ENCODE measurements around the gene PREP. TPM values are rescaled to one million over a fixed set of nuclear protein-coding genes. Genes with fewer than 3 reads are reported as not detected.

Gene PREP
- total and polyA plus RNA-seq, 12 donors = 12.3 to 37.4 (median 26.8) TPM

DNA sequence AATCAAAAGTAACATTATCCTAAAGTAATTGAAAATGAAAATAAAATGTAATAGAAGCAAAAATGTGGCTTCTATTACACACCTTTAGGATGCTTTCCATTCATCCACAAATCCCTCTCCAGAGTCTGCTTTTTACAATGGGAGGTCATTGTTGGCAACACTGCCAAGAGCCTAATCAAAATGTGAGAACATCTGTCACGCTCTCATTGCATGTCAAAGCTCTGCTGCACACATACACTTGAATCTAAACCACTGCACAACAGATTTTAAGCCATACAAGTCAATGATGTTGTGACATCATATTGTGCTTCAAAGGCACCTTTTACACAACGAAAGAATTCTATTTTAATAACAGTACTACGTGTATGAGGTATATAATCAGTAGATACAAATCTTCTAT, 82.1 kb downstream of the PREP start:
- Histone ChIP-seq H3K4me3 (no peak overlapping the region), H3K4me1 (peaks cover 0 to 10% (median 0%) of the 10 kb centered on the region in 9 donors), H3K9me3 (no peaks in the 10 kb centered on the region), H3K27ac (no peak overlapping the region), H3K27me3 (no peaks in the 10 kb centered on the region), H3K36me3 (peaks cover 0 to 79% (median 3%) of the 10 kb centered on the region in 9 donors)
- TF ChIP-seq, protein P1, sequence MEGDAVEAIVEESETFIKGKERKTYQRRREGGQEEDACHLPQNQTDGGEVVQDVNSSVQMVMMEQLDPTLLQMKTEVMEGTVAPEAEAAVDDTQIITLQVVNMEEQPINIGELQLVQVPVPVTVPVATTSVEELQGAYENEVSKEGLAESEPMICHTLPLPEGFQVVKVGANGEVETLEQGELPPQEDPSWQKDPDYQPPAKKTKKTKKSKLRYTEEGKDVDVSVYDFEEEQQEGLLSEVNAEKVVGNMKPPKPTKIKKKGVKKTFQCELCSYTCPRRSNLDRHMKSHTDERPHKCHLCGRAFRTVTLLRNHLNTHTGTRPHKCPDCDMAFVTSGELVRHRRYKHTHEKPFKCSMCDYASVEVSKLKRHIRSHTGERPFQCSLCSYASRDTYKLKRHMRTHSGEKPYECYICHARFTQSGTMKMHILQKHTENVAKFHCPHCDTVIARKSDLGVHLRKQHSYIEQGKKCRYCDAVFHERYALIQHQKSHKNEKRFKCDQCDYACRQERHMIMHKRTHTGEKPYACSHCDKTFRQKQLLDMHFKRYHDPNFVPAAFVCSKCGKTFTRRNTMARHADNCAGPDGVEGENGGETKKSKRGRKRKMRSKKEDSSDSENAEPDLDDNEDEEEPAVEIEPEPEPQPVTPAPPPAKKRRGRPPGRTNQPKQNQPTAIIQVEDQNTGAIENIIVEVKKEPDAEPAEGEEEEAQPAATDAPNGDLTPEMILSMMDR (IDR thresholded peaks at IDR 0.05) = no peak
- WGBS, 2 donors = 55 to 66% methylated on average over 3 of the region's 3 CpGs
- DNase-seq = no peak
- intact Hi-C loops (cut with DNase I) = no loop called here
- ATAC-seq = peak in 2 of 8 donors; percentile 69 to 79

DNA sequence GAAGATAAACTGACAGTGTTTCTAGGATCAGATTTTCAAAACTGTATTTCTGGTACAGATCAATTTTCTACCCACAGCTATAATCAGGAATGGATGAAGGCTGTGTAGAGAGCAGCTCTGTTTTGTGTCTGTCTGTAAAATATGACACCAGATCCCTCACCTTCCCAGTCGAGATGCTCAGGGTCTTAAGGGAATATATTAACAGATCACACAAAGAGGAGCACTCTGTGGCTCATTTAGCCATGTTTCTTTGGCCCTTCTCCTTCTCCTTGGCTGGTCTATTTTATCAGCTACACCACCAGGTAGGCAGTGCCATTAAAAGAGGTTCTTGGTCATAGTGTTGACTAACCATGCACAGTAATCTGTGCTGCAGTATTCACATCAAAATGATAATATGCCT, 82.6 kb downstream of the PREP start:
- WGBS, 2 donors = 24 to 48% methylated on average over 1 of the region's 1 CpG
- Histone ChIP-seq H3K27me3 (no peaks in the 10 kb centered on the region), H3K36me3 (peaks cover 0 to 75% (median 3%) of the 10 kb centered on the region in 9 donors), H3K4me3 (no peak overlapping the region), H3K27ac (no peak overlapping the region), H3K4me1 (peaks cover 0 to 10% (median 0%) of the 10 kb centered on the region in 9 donors), H3K9me3 (no peaks in the 10 kb centered on the region)
- TF ChIP-seq, protein P1 (IDR thresholded peaks at IDR 0.05) = no peak
- ATAC-seq (no peak), DNase-seq (no peak)
- intact Hi-C loops (cut with DNase I) = no loop called here

DNA sequence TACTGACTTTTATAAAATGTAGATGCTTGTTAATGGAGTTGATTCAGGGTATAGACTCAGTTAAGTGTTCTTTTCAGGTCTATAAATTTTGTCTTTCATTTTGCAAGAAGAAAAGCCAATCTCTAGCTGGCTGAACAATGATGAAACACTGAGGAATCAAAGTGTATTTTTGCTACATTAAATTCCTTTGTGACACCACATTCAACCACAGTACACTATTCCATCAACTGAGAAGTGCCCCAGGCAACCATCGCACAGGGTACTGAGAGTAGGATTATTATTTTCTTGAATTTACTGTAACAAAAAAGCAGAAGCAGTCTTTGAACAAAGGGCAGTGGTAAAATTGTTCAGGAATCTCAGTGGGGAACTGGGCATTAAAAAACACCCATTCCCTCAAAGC, 83.6 kb downstream of the PREP start:
- no peak for ATAC-seq
- H3K36me3 ChIP-seq = peaks cover 0 to 77% (median 3%) of the 10 kb centered on the region in 9 donors
- no peaks in the 10 kb centered on the region for H3K9me3 ChIP-seq
- H3K4me1 ChIP-seq = peaks cover 0 to 10% (median 0%) of the 10 kb centered on the region in 9 donors
- no peak overlapping the region for H3K27ac ChIP-seq
- TF ChIP-seq, protein P1 (IDR thresholded peaks at IDR 0.05) = no peak
- intact Hi-C loops (cut with DNase I) = loop anchor here in 2 of 10 donors (5.0 kb wide), 1 partner anchor 83 kb away; the partner anchor contains the start of gene PREP (in 2 of the 2)
- H3K4me3 ChIP-seq = no peak overlapping the region
- 96 to 98% methylated on average over 1 of the region's 1 CpG for WGBS, 2 donors
- no peaks in the 10 kb centered on the region for H3K27me3 ChIP-seq
- no peak for DNase-seq

DNA sequence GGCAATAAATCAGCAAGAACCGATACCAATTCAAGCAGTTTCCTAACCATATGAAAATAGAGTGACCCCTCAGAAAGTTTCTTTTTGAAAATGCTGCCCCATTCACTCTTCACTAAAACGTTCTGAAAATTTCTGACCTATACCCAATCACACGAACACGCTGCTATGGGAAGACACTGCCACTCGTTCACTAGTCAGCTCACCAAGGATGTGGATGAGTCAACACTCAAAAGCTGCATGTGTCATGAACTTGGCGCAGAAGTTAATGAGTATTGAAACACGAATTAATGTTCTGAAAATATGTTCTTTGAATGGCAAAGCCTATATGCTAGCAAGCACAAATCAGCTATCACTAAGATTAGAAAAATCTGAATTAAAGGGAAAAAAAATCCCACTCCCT, 84.2 kb downstream of the PREP start:
- intact Hi-C loops (cut with DNase I) = loop anchor here in 2 of 10 donors (5.0 kb wide), 1 partner anchor 84 kb away; the partner anchor contains the start of gene PREP (in 2 of the 2)
- no peaks in the 10 kb centered on the region for H3K27me3 ChIP-seq
- TF ChIP-seq, protein P1 (IDR thresholded peaks at IDR 0.05) = no peak
- ATAC-seq (no peak), DNase-seq (no peak)
- 92% methylated on average over 7 of the region's 7 CpGs for WGBS, 2 donors
- peaks cover 0 to 76% (median 3%) of the 10 kb centered on the region in 9 donors for H3K36me3 ChIP-seq
- no peak overlapping the region for H3K4me3 ChIP-seq
- H3K9me3 ChIP-seq = no peaks in the 10 kb centered on the region
- H3K27ac ChIP-seq = no peak overlapping the region
- H3K4me1 ChIP-seq = peaks cover 0 to 10% (median 0%) of the 10 kb centered on the region in 9 donors

Measured in heart right ventricle (tissue), 16 donors.